ENCODE data around the gene CTNNA3.

The CTNNA3 gene

DNA sequence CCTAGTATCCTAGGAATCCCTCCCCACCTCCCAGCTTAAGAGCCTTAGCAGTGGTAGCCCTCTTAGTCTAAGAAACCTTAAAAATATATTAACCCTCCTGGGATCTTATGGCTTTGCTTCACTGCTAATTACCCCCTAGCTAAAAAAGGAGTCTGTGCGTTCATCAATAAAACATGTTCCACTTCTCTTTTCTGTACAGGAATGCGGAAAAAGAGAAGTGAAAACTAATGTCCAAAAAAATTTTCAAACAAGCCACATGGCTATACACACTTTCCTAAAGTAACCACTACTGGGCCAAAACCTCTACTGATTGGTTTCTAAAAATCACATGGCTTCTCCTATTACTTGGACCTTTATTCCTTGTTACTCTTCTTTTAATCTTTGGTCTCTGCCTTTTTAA, 1437.3 kb downstream of the CTNNA3 start:
- no peak for DNase-seq (ENCODE audit: low read depth in 2 of 2)
- H3K4me3 ChIP-seq (replicated peaks in 1 of 2; ENCODE audit: low read depth in 2 of 2, low read length in 2 of 2): no peak overlapping the region
- TF ChIP-seq, protein P1, sequence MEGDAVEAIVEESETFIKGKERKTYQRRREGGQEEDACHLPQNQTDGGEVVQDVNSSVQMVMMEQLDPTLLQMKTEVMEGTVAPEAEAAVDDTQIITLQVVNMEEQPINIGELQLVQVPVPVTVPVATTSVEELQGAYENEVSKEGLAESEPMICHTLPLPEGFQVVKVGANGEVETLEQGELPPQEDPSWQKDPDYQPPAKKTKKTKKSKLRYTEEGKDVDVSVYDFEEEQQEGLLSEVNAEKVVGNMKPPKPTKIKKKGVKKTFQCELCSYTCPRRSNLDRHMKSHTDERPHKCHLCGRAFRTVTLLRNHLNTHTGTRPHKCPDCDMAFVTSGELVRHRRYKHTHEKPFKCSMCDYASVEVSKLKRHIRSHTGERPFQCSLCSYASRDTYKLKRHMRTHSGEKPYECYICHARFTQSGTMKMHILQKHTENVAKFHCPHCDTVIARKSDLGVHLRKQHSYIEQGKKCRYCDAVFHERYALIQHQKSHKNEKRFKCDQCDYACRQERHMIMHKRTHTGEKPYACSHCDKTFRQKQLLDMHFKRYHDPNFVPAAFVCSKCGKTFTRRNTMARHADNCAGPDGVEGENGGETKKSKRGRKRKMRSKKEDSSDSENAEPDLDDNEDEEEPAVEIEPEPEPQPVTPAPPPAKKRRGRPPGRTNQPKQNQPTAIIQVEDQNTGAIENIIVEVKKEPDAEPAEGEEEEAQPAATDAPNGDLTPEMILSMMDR (IDR thresholded peaks at IDR 0.05; ENCODE audit: low read depth, low read length): no peak

DNA sequence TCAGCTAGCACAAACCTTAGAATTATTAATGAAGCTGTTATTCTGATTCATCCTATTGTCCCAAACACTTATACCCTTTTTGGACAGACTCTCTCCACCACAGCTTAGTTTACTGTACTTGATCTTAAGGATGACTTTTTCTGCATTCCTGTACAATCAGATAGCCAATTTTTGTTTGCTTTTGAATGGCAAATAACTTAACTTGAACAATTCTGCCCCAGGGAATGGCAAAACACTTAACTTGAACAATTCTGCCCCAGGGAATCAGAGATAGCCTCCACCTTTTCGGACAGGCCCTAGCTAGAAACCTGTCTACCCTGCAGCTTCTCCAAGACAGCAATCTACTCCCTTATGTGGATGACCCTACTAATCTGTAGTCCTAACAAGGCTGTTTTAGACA, 1438.2 kb downstream of the CTNNA3 start:
- TF ChIP-seq, protein P1 (IDR thresholded peaks at IDR 0.05; ENCODE audit: low read depth, low read length): no peak
- H3K4me3 ChIP-seq (replicated peaks in 1 of 2; ENCODE audit: low read depth in 2 of 2, low read length in 2 of 2): no peak overlapping the region
- DNase-seq (ENCODE audit: low read depth in 2 of 2): no peak

DNA sequence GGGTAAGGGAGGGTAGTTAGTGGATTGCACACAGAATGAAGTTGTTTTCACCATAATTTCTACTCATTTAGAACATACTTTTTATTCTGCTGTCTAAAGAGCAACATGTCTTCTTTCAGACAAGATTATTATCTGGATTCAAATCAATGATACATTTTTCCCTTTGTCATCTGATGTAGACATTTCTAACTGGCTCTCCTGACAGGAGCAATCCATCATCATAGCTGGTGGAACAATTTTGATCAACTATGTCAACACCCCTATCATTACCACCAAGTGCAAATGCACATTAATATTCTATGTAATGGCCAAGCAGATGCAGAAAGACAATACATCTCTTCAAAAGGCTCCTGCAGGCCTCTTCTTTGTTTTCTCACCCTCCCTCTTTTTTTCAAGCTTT, 1443.0 kb downstream of the CTNNA3 start:
- H3K4me3 ChIP-seq (replicated peaks in 1 of 2; ENCODE audit: low read depth in 2 of 2, low read length in 2 of 2): no peak overlapping the region
- DNase-seq (ENCODE audit: low read depth in 2 of 2): no peak
- TF ChIP-seq, protein P1 (IDR thresholded peaks at IDR 0.05; ENCODE audit: low read depth, low read length): no peak

DNA sequence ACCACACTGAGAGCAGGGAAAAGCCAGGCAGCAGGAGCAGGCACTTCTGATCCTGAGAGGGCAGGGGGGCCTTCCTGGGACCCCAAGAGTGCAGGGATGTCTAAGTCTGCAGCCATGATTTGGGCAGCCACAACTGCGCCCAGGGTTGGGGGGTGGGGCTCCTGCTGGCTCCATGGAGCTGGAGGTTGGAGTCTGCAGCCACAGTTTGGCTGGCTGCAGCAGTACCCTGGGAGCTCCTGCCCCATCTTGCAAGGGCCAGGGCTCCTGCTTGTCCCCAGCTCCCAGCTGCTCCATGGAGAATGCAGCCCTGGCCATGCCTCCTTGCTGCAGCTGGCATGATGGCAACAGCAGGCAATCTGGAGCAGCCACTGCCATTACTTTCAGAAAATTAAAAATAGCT, 1449.8 kb downstream of the CTNNA3 start:
- TF ChIP-seq, protein P1 (IDR thresholded peaks at IDR 0.05; ENCODE audit: low read depth, low read length): no peak
- no peak for DNase-seq (ENCODE audit: low read depth in 2 of 2)
- no peak overlapping the region for H3K4me3 ChIP-seq (replicated peaks in 1 of 2; ENCODE audit: low read depth in 2 of 2, low read length in 2 of 2)

DNA sequence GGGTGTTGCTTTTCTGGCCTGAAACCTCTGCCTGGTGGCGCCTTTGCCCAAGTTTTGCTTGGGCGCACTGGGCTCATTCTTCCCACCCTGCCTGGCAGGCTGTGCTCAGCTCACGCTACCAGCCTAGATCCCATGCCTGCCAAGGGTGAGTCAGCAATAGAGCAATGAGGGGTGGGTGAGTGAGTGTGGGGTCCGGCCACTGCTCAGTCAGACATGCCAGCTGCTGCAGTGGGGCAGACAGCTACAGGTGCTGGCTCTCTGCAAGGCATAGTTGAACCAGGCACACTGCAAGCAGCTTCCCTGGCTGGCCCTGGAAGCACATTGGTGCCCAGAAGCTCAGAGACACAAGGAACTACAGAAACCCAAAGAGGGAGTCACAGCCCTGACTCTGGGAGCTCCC, 1451.0 kb downstream of the CTNNA3 start:
- TF ChIP-seq, protein P1 (IDR thresholded peaks at IDR 0.05; ENCODE audit: low read depth, low read length): no peak
- DNase-seq (ENCODE audit: low read depth in 2 of 2): no peak

DNA sequence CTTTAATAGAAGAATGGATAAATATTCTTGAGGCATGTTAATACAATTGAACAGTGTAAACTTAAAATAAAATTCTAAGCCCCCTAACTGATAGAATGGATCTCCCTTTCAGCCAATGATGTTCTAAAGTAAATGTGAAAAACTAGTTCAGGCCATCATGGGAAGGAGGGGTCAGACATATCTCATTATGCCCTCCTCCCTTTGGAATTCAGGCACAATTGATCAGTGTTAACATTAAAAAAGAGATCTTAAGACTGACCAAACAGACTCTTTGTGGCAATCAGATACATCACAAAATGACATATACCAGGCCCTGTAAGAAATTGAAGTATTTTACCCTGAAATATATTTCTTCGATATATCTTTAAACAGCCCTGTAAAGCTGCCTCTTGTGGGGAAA, 1453.1 kb downstream of the CTNNA3 start:
- TF ChIP-seq, protein P1 (IDR thresholded peaks at IDR 0.05; ENCODE audit: low read depth, low read length): no peak
- no peak for DNase-seq (ENCODE audit: low read depth in 2 of 2)
- no peak overlapping the region for H3K4me3 ChIP-seq (replicated peaks in 1 of 2; ENCODE audit: low read depth in 2 of 2, low read length in 2 of 2)

More for the DNA sequence above, 1451.0 kb downstream of the CTNNA3 start:
- no peak overlapping the region for H3K4me3 ChIP-seq (replicated peaks in 1 of 2; ENCODE audit: low read depth in 2 of 2, low read length in 2 of 2)

DNA sequence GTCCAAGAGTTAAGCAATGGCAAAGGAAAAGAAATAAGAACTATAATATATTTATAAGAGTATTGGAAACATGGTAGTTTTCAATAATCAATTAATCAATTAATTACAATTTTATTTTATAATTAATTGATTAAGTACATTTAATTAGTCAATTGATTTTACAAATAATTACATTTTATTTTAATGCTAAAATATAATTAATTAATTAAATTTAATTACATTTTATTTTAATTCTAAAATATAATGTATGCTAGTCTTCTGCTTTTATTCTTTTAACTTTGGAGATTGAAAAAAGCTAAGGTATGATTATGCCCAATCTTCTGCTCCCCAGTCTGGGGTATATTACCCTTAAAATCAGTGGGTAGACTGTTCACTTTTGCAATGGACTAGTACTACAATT, 1456.9 kb downstream of the CTNNA3 start:
- DNase-seq (ENCODE audit: low read depth in 2 of 2): no peak
- TF ChIP-seq, protein P1 (IDR thresholded peaks at IDR 0.05; ENCODE audit: low read depth, low read length): no peak
- no peak overlapping the region for H3K4me3 ChIP-seq (replicated peaks in 1 of 2; ENCODE audit: low read depth in 2 of 2, low read length in 2 of 2)
